ENCODE data around the gene FBXW4. TPM values are rescaled to one million over a fixed set of nuclear protein-coding genes. Genes with fewer than 3 reads are reported as not detected.

The FBXW4 gene, protein sequence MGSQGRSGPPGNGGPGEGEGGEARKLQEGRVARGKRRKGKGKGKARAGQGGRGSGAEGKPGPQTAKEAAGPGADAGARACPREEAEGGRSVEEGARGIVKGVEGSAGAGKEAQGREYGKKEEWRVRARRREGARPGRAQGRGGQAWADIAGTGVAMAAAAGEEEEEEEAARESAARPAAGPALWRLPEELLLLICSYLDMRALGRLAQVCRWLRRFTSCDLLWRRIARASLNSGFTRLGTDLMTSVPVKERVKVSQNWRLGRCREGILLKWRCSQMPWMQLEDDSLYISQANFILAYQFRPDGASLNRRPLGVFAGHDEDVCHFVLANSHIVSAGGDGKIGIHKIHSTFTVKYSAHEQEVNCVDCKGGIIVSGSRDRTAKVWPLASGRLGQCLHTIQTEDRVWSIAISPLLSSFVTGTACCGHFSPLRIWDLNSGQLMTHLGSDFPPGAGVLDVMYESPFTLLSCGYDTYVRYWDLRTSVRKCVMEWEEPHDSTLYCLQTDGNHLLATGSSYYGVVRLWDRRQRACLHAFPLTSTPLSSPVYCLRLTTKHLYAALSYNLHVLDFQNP
- total RNA-seq (2021), result 34.9 and 38.2 TPM in 2 replicates
- percentile 68 among the genes with signal in this experiment for Bru-seq, nascent RNA
- percentile 77 among the genes with signal in this experiment for BruChase-seq, experiment 1, labeled RNA remaining after a 2-hour chase
- BruChase-seq, experiment 2, labeled RNA remaining after a 6-hour chase, result percentile 61 among the genes with signal in this experiment
- long read RNA-seq, transcript FBXW4-201 (9 exons, 2,483 nt), result major isoform, 5 of 11 reads
- long read RNA-seq, partial matches to known transcripts, result 4 of 11 reads
- long read RNA-seq, other reads (novel, unspliced or antisense), result 1 of 11 reads

- CTCF ChIA-PET, result no interaction called here
- peak within 1 kb of the TSS; percentile 74 for H3K27ac ChIP-seq
- intact Hi-C loops (cut with micrococcal nuclease; ENCODE audit: unreplicated experiment), result loop anchor here (10.0 kb wide), 1 partner anchor 80 kb away; the partner anchor contains the start of gene FGF8
- H3K36me3 ChIP-seq (ENCODE audit: low read depth), result no peaks in the 10 kb centered on the region
- H3K27me3 ChIP-seq (ENCODE audit: insufficient read depth, low read depth), result no peaks in the 10 kb centered on the region
- no peaks in the 10 kb centered on the region for H3F3A ChIP-seq (ENCODE audit: insufficient read depth, low read depth)
- TF ChIP-seq, protein P1, sequence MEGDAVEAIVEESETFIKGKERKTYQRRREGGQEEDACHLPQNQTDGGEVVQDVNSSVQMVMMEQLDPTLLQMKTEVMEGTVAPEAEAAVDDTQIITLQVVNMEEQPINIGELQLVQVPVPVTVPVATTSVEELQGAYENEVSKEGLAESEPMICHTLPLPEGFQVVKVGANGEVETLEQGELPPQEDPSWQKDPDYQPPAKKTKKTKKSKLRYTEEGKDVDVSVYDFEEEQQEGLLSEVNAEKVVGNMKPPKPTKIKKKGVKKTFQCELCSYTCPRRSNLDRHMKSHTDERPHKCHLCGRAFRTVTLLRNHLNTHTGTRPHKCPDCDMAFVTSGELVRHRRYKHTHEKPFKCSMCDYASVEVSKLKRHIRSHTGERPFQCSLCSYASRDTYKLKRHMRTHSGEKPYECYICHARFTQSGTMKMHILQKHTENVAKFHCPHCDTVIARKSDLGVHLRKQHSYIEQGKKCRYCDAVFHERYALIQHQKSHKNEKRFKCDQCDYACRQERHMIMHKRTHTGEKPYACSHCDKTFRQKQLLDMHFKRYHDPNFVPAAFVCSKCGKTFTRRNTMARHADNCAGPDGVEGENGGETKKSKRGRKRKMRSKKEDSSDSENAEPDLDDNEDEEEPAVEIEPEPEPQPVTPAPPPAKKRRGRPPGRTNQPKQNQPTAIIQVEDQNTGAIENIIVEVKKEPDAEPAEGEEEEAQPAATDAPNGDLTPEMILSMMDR (conservative IDR thresholded peaks at IDR 0.05), result no peak
- H3K9me2 ChIP-seq (ENCODE audit: insufficient read depth), result no peaks in the 10 kb centered on the region
- POLR2A ChIA-PET (ENCODE audit: unreplicated experiment), result no interaction called here
- H3K9me3 ChIP-seq (ENCODE audit: insufficient read depth, low read depth), result no peaks in the 10 kb centered on the region
- peaks cover 43% of the 10 kb centered on the region for H3K79me2 ChIP-seq (ENCODE audit: low read depth)
- peak within 1 kb of the TSS; percentile 96 for H3K4me2 ChIP-seq
- H2AFZ ChIP-seq, result peak within 1 kb of the TSS; percentile 92
- H3K4me3 ChIP-seq, result peak within 1 kb of the TSS; percentile 90
- no TSS peak for BruUV-seq (replicated peaks)
- peaks cover 19% of the 10 kb centered on the region for H3K4me1 ChIP-seq (replicated peaks; ENCODE audit: insufficient read depth)
- H4K20me1 ChIP-seq (ENCODE audit: insufficient read depth), result no peaks in the 10 kb centered on the region
- peak in 1 of 2 experiments; percentile 54 for DNase-seq
Observed at GRCh38 chr10:101694674-101695403, at the start of gene FBXW4. Gene FBXW4 (minus strand): TSS chr10:101695170. CDS start chr10:101695105, 65 bp downstream.

GRCh38 chr10:101744267-101744666 is 49.3 kb upstream of the FBXW4 start:
- H4K20me1 ChIP-seq (ENCODE audit: insufficient read depth), result no peaks in the 10 kb centered on the region
- H3K4me2 ChIP-seq, result no peak overlapping the region
- no peaks in the 10 kb centered on the region for H3K36me3 ChIP-seq (ENCODE audit: low read depth)
- no peaks in the 10 kb centered on the region for H3F3A ChIP-seq (ENCODE audit: insufficient read depth, low read depth)
- TF ChIP-seq EZH2 (IDR thresholded peaks at IDR 0.05; ENCODE audit: low read depth), result no peak
- TF ChIP-seq, protein P1 (conservative IDR thresholded peaks at IDR 0.05), result no peak
- no peaks in the 10 kb centered on the region for H3K9me3 ChIP-seq (ENCODE audit: insufficient read depth, low read depth)
- no peak overlapping the region for H3K27ac ChIP-seq
- BruUV-seq (replicated peaks), result no TSS peak
- no peaks in the 10 kb centered on the region for H3K4me1 ChIP-seq (replicated peaks; ENCODE audit: insufficient read depth)
- ChIA-PET CTCF (no interaction called here), POLR2A (ENCODE audit: unreplicated experiment) (no interaction called here)
- intact Hi-C loops (cut with micrococcal nuclease; ENCODE audit: unreplicated experiment), result no loop called here
- no peaks in the 10 kb centered on the region for H3K27me3 ChIP-seq (ENCODE audit: insufficient read depth, low read depth)
- no peak overlapping the region for H3K4me3 ChIP-seq
- no peak for DNase-seq
- H2AFZ ChIP-seq, result no peak overlapping the region
- H3K9me2 ChIP-seq (ENCODE audit: insufficient read depth), result no peaks in the 10 kb centered on the region
- no peaks in the 10 kb centered on the region for H3K79me2 ChIP-seq (ENCODE audit: low read depth)

DNA sequence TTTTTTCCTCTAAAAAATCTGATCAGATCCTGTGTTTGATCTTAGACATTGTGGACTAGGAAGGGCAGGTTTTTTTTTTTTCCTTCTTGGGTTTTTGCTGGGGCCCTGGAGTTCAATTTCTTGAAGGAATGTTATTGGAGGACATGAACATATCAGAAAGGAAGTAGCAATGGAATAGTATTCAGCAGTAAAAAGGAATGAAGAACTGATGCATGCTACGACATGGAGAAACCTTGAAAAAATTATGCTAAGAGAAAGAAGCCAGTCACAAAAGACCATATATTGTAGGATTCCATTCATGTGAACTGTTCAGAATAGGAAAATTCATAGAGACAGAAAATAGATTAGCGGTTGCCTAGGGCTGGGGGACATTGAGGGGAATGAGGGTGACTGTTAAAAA is 47.0 kb upstream of the FBXW4 start:
- no peaks in the 10 kb centered on the region for H3K9me2 ChIP-seq (ENCODE audit: insufficient read depth)
- no peaks in the 10 kb centered on the region for H3K4me1 ChIP-seq (replicated peaks; ENCODE audit: insufficient read depth)
- no peak overlapping the region for H3K4me3 ChIP-seq
- POLR2A ChIA-PET (ENCODE audit: unreplicated experiment), result no interaction called here
- no peak for DNase-seq
- H3K36me3 ChIP-seq (ENCODE audit: low read depth), result no peaks in the 10 kb centered on the region
- no peaks in the 10 kb centered on the region for H4K20me1 ChIP-seq (ENCODE audit: insufficient read depth)
- no TSS peak for BruUV-seq (replicated peaks)
- no peak overlapping the region for H3K27ac ChIP-seq
- H3K27me3 ChIP-seq (ENCODE audit: insufficient read depth, low read depth), result no peaks in the 10 kb centered on the region
- H3K9me3 ChIP-seq (ENCODE audit: insufficient read depth, low read depth), result no peaks in the 10 kb centered on the region
- no peaks in the 10 kb centered on the region for H3F3A ChIP-seq (ENCODE audit: insufficient read depth, low read depth)
- intact Hi-C loops (cut with micrococcal nuclease; ENCODE audit: unreplicated experiment), result no loop called here
- H3K79me2 ChIP-seq (ENCODE audit: low read depth), result no peaks in the 10 kb centered on the region
- CTCF ChIA-PET, result no interaction called here
- no peak overlapping the region for H2AFZ ChIP-seq
- no peak for TF ChIP-seq EZH2 (IDR thresholded peaks at IDR 0.05; ENCODE audit: low read depth)
- TF ChIP-seq, protein P1 (conservative IDR thresholded peaks at IDR 0.05), result no peak
- H3K4me2 ChIP-seq, result no peak overlapping the region
